HG02571 (cell line): ENCODE results near the gene FRMD1.
"Not testable (repeated sequence)": the region's sequence is repeated elsewhere in the genome, so short reads cannot be mapped to it uniquely, and the experiment has no call there.

ENCODE experiments used
- ATAC-seq: cut with Tn5 transposase; IDR thresholded peaks from one replicate; pipeline ENCODE4 v1.9.1; 2021; ENCODE audit warnings: mild to moderate bottlenecking, moderate library complexity; ENCODE audit not compliant: unreplicated experiment

The FRMD1 gene

GRCh38 chr6:168080393-168081077 lies 1.5 kb upstream of the FRMD1 start:
- ATAC-seq = no peak

GRCh38 chr6:168078175-168078942 lies 653 bp downstream of the FRMD1 start:
- ATAC-seq = no peak

- not testable (repeated sequence) for ATAC-seq
Measured at GRCh38 chr6:168077401-168077800, 1.6 kb downstream of the FRMD1 start.

GRCh38 chr6:168075787-168076202 lies 3.2 kb downstream of the FRMD1 start:
- ATAC-seq = no peak

- ATAC-seq = no peak
Measured at GRCh38 chr6:168075216-168075615, 3.8 kb downstream of the FRMD1 start.

GRCh38 chr6:168073937-168074730 lies 4.9 kb downstream of the FRMD1 start:
- ATAC-seq = no peak

GRCh38 chr6:168072730-168073129 lies 6.3 kb downstream of the FRMD1 start:
- no peak for ATAC-seq

- ATAC-seq = no peak
Measured at GRCh38 chr6:168072261-168072660, 6.8 kb downstream of the FRMD1 start.

- ATAC-seq = no peak
Measured at GRCh38 chr6:168071620-168072019, 7.4 kb downstream of the FRMD1 start.

- ATAC-seq = no peak
Measured at GRCh38 chr6:168070804-168071203, 8.2 kb downstream of the FRMD1 start.

GRCh38 chr6:168067081-168067759 lies 11.8 kb downstream of the FRMD1 start:
- ATAC-seq = no peak

GRCh38 chr6:168064226-168064807 lies 14.7 kb downstream of the FRMD1 start:
- ATAC-seq = no peak

- ATAC-seq = no peak
Measured at GRCh38 chr6:168063431-168063830, 15.6 kb downstream of the FRMD1 start.

GRCh38 chr6:168062346-168063289 lies 16.4 kb downstream of the FRMD1 start:
- no peak for ATAC-seq

GRCh38 chr6:168061269-168062210 lies 17.5 kb downstream of the FRMD1 start:
- ATAC-seq = no peak

GRCh38 chr6:168060521-168060931 lies 18.5 kb downstream of the FRMD1 start:
- ATAC-seq = no peak

GRCh38 chr6:168058691-168059551 lies 20.1 kb downstream of the FRMD1 start:
- no peak for ATAC-seq
